Adrenal gland (tissue), 5 donors: ENCODE results near the gene PTPRJ.

Experiments used
- CTCF ChIP-seq, 6 experiments: fragments of 450-650 bp in 4 of 6; fragments of 200-600 bp in 2 of 6; sonication (generic) in 1 of 6; IDR thresholded peaks; 1 replicate in 5 of 6; 2 replicates in 1 of 6; pipeline versions ENCODE4 v1.5.1 to v1.8.0; 2016 to 2021; ENCODE audit warnings: antibody characterized with exemption in 6 of 6, mild to moderate bottlenecking in 2 of 6, moderate library complexity in 1 of 6
- POLR2A ChIP-seq, 2 donors: fragments of 450-650 bp; IDR thresholded peaks; one replicate each; pipeline ENCODE4 v1.6.1; 2017; ENCODE audit warnings: antibody characterized with exemption in 2 of 2, mild to moderate bottlenecking in 2 of 2, moderate library complexity in 1 of 2
- donor health status: DM: no; HTN: no; CAD: no.

DNA sequence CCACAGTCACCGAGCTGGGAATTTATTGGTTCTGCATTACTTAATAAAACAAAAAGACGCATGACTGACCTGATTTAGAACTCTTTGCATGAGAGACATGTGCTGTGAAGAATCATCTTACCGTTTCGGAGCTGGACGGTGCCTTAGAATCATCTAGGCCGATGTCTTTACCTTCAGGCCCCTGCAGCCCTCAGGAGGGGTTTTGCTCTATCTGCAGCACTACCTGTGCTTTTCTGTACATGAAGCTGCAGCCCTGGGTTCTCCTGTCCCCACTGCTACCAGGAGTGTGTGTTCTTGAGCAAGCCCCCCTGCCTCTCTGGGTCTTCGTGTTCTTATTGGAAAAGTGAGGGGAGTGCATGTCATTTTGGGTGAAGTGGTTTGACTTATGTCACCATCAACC, 142.3 kb downstream of the PTPRJ start:
- TF ChIP-seq CTCF (IDR thresholded peaks at IDR 0.05) (no peak), POLR2A (IDR thresholded peaks at IDR 0.05) (no peak)
